SHP77 treated with DMSO at 0.1 percent for 48 hours (cell line): Measurements from ENCODE around the gene SERPINB2.
"Not testable (repeated sequence)": the region's sequence is repeated elsewhere in the genome, so short reads cannot be mapped to it uniquely, and the experiment has no call there.

Experiments
- DNase-seq: peaks from one replicate; lab custom pipeline; 2025; lab: John Stamatoyannopoulos, UW

Gene SERPINB2

GRCh38 chr18:63936932-63937393, 49.5 kb downstream of the SERPINB2 start:
- DNase-seq = no peak

DNA sequence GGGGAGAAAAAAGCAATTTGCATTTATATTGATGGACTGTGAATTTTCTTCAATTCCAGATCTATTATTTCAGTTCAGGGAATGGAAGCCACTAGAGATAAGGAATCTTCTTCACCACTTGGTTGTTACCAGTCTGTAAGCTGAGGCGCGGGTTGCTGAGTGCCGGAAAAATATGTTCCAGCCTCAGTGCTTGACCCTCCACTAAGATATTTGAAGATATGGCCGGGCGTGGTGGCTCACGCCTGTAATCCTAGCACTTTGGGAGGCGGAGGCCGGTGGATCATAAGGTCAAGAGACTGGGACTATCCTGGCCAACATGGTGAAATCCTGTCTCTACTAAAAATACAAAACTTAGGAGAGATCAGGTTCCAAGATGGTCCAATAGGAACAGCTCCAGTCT, 52.5 kb downstream of the SERPINB2 start:
- no peak for DNase-seq

GRCh38 chr18:63940543-63941050, 53.1 kb downstream of the SERPINB2 start:
- not testable (repeated sequence) for DNase-seq

- no peak for DNase-seq
These were observed 59.7 kb downstream of the SERPINB2 start for GRCh38 chr18:63947051-63947790.

DNA sequence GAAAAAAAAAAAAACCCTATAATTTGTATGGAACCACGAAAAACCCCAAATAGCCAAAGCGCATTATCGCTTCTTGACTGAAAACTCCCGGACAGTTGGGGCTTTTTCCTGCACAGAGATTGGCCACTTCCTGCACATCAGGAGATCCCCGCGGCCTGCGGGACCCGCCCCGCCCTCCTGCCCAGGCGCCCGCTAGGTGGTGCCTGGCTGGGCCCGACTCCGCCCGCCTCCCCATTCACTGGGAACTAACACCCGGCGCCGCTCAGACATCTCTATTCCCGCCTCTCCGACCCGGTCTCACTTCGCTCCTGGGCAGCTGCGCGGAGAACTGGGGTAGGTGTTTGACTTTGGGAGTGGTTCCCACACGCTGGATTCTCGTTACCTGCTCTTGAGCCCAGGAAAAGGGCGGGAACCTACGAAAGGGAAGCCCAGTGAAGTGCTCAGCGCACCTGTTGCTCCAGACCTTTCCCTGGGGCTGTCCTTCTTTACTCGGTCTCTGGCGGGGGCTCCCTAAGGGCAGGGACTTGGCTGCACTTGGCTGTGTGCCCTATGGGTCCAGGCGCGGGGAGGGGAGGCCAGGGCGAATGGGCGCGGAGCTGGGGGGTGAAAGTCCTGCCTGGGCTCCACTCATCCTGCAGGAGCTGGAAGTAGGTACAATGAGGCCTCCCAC, 61.7 kb downstream of the SERPINB2 start, which contains the start of gene HMSD:
Gene HMSD, plus strand, starts transcription at position 234 of the 670 bp plus-strand sequence. CDS start 4,155 bp downstream, outside the sequence.
- peak; percentile 36 for DNase-seq

GRCh38 chr18:63951302-63951705, 63.8 kb downstream of the SERPINB2 start:
- no peak for DNase-seq
